ENCODE data around the gene LGALS7B.
A peak's percentile ranks its signal among the peaks of the same experiment; 100 is the strongest.
"Not testable (repeated sequence)": the region's sequence is repeated elsewhere in the genome, so short reads cannot be mapped to it uniquely, and the experiment has no call there.

LGALS7B gene

GRCh38 chr19:38788478-38789243 lies at the start of gene LGALS7B:
LGALS7B (plus strand) TSS chr19:38789200; CDS start chr19:38789227, 27 bp downstream.
- no peak for DNase-seq (ENCODE audit: low read depth, low spot score)

- DNase-seq (ENCODE audit: low read depth, low spot score) = peak; percentile 13
These were observed 49.4 kb upstream of the LGALS7B start for GRCh38 chr19:38739440-38740256.

- no peak for DNase-seq (ENCODE audit: low read depth, low spot score)
These were observed 48.8 kb upstream of the LGALS7B start for GRCh38 chr19:38740257-38740592.

- peak; percentile 1 for DNase-seq (ENCODE audit: low read depth, low spot score)
These were observed 48.1 kb upstream of the LGALS7B start for GRCh38 chr19:38740932-38741331.

GRCh38 chr19:38741670-38742069 lies 47.3 kb upstream of the LGALS7B start:
- peak; percentile 2 for DNase-seq (ENCODE audit: low read depth, low spot score)

GRCh38 chr19:38742296-38742695 lies 46.7 kb upstream of the LGALS7B start:
- DNase-seq (ENCODE audit: low read depth, low spot score) = no peak

- DNase-seq (ENCODE audit: low read depth, low spot score) = no peak
These were observed 46.1 kb upstream of the LGALS7B start for GRCh38 chr19:38742906-38743305.

- peak; percentile 3 for DNase-seq (ENCODE audit: low read depth, low spot score)
These were observed 45.4 kb upstream of the LGALS7B start for GRCh38 chr19:38743394-38744297.

- no peak for DNase-seq (ENCODE audit: low read depth, low spot score)
These were observed 44.7 kb upstream of the LGALS7B start, which contains the start of gene CAPN12 for GRCh38 chr19:38744298-38744681. CAPN12 (minus strand) TSS chr19:38744474; CDS start chr19:38744165, 309 bp downstream.

- no peak for DNase-seq (ENCODE audit: low read depth, low spot score)
These were observed 44.1 kb upstream of the LGALS7B start for GRCh38 chr19:38744874-38745273.

GRCh38 chr19:38745316-38745715 lies 43.7 kb upstream of the LGALS7B start:
- DNase-seq (ENCODE audit: low read depth, low spot score) = peak; percentile 5

- not testable (repeated sequence) for DNase-seq (ENCODE audit: low read depth, low spot score)
These were observed 35.2 kb upstream of the LGALS7B start for GRCh38 chr19:38753783-38754182.

- not testable (repeated sequence) for DNase-seq (ENCODE audit: low read depth, low spot score)
These were observed 34.8 kb upstream of the LGALS7B start for GRCh38 chr19:38754196-38754595.

- no peak for DNase-seq (ENCODE audit: low read depth, low spot score)
These were observed 29.4 kb upstream of the LGALS7B start for GRCh38 chr19:38759590-38760003.

GRCh38 chr19:38760805-38761517 lies 28.0 kb upstream of the LGALS7B start:
- DNase-seq (ENCODE audit: low read depth, low spot score) = not testable (repeated sequence)

GRCh38 chr19:38761884-38762389 lies 27.1 kb upstream of the LGALS7B start:
- DNase-seq (ENCODE audit: low read depth, low spot score) = not testable (repeated sequence)

GRCh38 chr19:38763795-38764220 lies 25.2 kb upstream of the LGALS7B start:
- no peak for DNase-seq (ENCODE audit: low read depth, low spot score)

- DNase-seq (ENCODE audit: low read depth, low spot score) = no peak
These were observed 23.8 kb upstream of the LGALS7B start for GRCh38 chr19:38765214-38765613.

- no peak for DNase-seq (ENCODE audit: low read depth, low spot score)
These were observed 22.5 kb upstream of the LGALS7B start for GRCh38 chr19:38766276-38767047.

GRCh38 chr19:38769635-38770211 lies 19.3 kb upstream of the LGALS7B start:
- peak; percentile 84 for DNase-seq (ENCODE audit: low read depth, low spot score)
